ENCODE data around the gene RALGAPA2.

Gene RALGAPA2

GRCh38 chr20:20690676-20691476 lies 21.6 kb downstream of the RALGAPA2 start:
- no peak overlapping the region for H3K4me3 Mint-ChIP-seq
- H3K27ac Mint-ChIP-seq (ENCODE audit: low read depth): no peak overlapping the region
- DNase-seq (ENCODE audit: low spot score in 2 of 2) (no peak), ATAC-seq (replicated peaks; ENCODE audit: extremely low read depth, poor library complexity, severe bottlenecking) (no peak)
- no peaks in the 10 kb centered on the region for H3K27me3 Mint-ChIP-seq
- no peaks in the 10 kb centered on the region for H3K9me3 Mint-ChIP-seq
- no peaks in the 10 kb centered on the region for H3K36me3 Mint-ChIP-seq (ENCODE audit: insufficient read depth)
- H3K4me1 Mint-ChIP-seq: peaks cover 24% of the 10 kb centered on the region

GRCh38 chr20:20687319-20687718 lies 25.1 kb downstream of the RALGAPA2 start:
- Mint-ChIP-seq H3K27me3 (no peaks in the 10 kb centered on the region), H3K9me3 (no peaks in the 10 kb centered on the region), H3K4me3 (no peak overlapping the region), H3K36me3 (ENCODE audit: insufficient read depth) (peaks cover 2% of the 10 kb centered on the region), H3K27ac (ENCODE audit: low read depth) (no peak overlapping the region), H3K4me1 (peaks cover 54% of the 10 kb centered on the region)
- ATAC-seq (replicated peaks; ENCODE audit: extremely low read depth, poor library complexity, severe bottlenecking) (no peak), DNase-seq (ENCODE audit: low spot score in 2 of 2) (no peak)

- no peak for ATAC-seq (replicated peaks; ENCODE audit: extremely low read depth, poor library complexity, severe bottlenecking)
- Mint-ChIP-seq H3K27ac (ENCODE audit: low read depth) (no peak overlapping the region), H3K27me3 (no peaks in the 10 kb centered on the region), H3K36me3 (ENCODE audit: insufficient read depth) (peaks cover 2% of the 10 kb centered on the region), H3K4me3 (no peak overlapping the region), H3K9me3 (no peaks in the 10 kb centered on the region), H3K4me1 (peaks cover 57% of the 10 kb centered on the region)
- no peak for DNase-seq (ENCODE audit: low spot score in 2 of 2)
Measured at GRCh38 chr20:20685635-20686034, 26.8 kb downstream of the RALGAPA2 start.

GRCh38 chr20:20683481-20684321 lies 28.7 kb downstream of the RALGAPA2 start:
- no peaks in the 10 kb centered on the region for H3K9me3 Mint-ChIP-seq
- H3K27me3 Mint-ChIP-seq: no peaks in the 10 kb centered on the region
- ATAC-seq (replicated peaks; ENCODE audit: extremely low read depth, poor library complexity, severe bottlenecking): no peak
- H3K36me3 Mint-ChIP-seq (ENCODE audit: insufficient read depth): peaks cover 2% of the 10 kb centered on the region
- DNase-seq (ENCODE audit: low spot score in 2 of 2): no peak
- H3K4me3 Mint-ChIP-seq: no peak overlapping the region
- H3K4me1 Mint-ChIP-seq: peaks cover 68% of the 10 kb centered on the region
- H3K27ac Mint-ChIP-seq (ENCODE audit: low read depth): peak overlapping the region; percentile 35

GRCh38 chr20:20683020-20683419 lies 29.4 kb downstream of the RALGAPA2 start:
- H3K4me3 Mint-ChIP-seq: no peak overlapping the region
- H3K4me1 Mint-ChIP-seq: peaks cover 64% of the 10 kb centered on the region
- no peak for ATAC-seq (replicated peaks; ENCODE audit: extremely low read depth, poor library complexity, severe bottlenecking)
- no peaks in the 10 kb centered on the region for H3K27me3 Mint-ChIP-seq
- peaks cover 3% of the 10 kb centered on the region for H3K36me3 Mint-ChIP-seq (ENCODE audit: insufficient read depth)
- no peaks in the 10 kb centered on the region for H3K9me3 Mint-ChIP-seq
- no peak for DNase-seq (ENCODE audit: low spot score in 2 of 2)
- H3K27ac Mint-ChIP-seq (ENCODE audit: low read depth): peak overlapping the region; percentile 35

GRCh38 chr20:20680991-20681508 lies 31.4 kb downstream of the RALGAPA2 start:
- Mint-ChIP-seq H3K36me3 (ENCODE audit: insufficient read depth) (peaks cover 4% of the 10 kb centered on the region), H3K9me3 (no peaks in the 10 kb centered on the region), H3K27me3 (no peaks in the 10 kb centered on the region), H3K4me3 (no peak overlapping the region), H3K4me1 (peaks cover 58% of the 10 kb centered on the region), H3K27ac (ENCODE audit: low read depth) (no peak overlapping the region)
- DNase-seq (ENCODE audit: low spot score in 2 of 2): no peak
- peak; percentile 36 for ATAC-seq (replicated peaks; ENCODE audit: extremely low read depth, poor library complexity, severe bottlenecking)

GRCh38 chr20:20679316-20679715 lies 33.1 kb downstream of the RALGAPA2 start:
- peaks cover 4% of the 10 kb centered on the region for H3K36me3 Mint-ChIP-seq (ENCODE audit: insufficient read depth)

GRCh38 chr20:20677186-20677585 lies 35.3 kb downstream of the RALGAPA2 start:
- no peaks in the 10 kb centered on the region for H3K27me3 Mint-ChIP-seq
- no peak for DNase-seq (ENCODE audit: low spot score in 2 of 2)
- peaks cover 2% of the 10 kb centered on the region for H3K36me3 Mint-ChIP-seq (ENCODE audit: insufficient read depth)
- ATAC-seq (replicated peaks; ENCODE audit: extremely low read depth, poor library complexity, severe bottlenecking): no peak
- H3K4me1 Mint-ChIP-seq: peaks cover 33% of the 10 kb centered on the region
- no peak overlapping the region for H3K27ac Mint-ChIP-seq (ENCODE audit: low read depth)
- no peak overlapping the region for H3K4me3 Mint-ChIP-seq
- H3K9me3 Mint-ChIP-seq: no peaks in the 10 kb centered on the region

More at GRCh38 chr20:20679316-20679715, 33.1 kb downstream of the RALGAPA2 start:
- peaks cover 54% of the 10 kb centered on the region for H3K4me1 Mint-ChIP-seq
- no peak overlapping the region for H3K4me3 Mint-ChIP-seq
- H3K27me3 Mint-ChIP-seq: no peaks in the 10 kb centered on the region
- no peaks in the 10 kb centered on the region for H3K9me3 Mint-ChIP-seq
- DNase-seq (ENCODE audit: low spot score in 2 of 2): no peak
- no peak overlapping the region for H3K27ac Mint-ChIP-seq (ENCODE audit: low read depth)
- no peak for ATAC-seq (replicated peaks; ENCODE audit: extremely low read depth, poor library complexity, severe bottlenecking)

GRCh38 chr20:20668639-20669038 lies 43.8 kb downstream of the RALGAPA2 start:
- H3K27ac Mint-ChIP-seq (ENCODE audit: low read depth): no peak overlapping the region
- peaks cover 20% of the 10 kb centered on the region for H3K4me1 Mint-ChIP-seq
- peaks cover 2% of the 10 kb centered on the region for H3K36me3 Mint-ChIP-seq (ENCODE audit: insufficient read depth)
- no peak for ATAC-seq (replicated peaks; ENCODE audit: extremely low read depth, poor library complexity, severe bottlenecking)
- DNase-seq (ENCODE audit: low spot score in 2 of 2): no peak
- no peak overlapping the region for H3K4me3 Mint-ChIP-seq
- no peaks in the 10 kb centered on the region for H3K9me3 Mint-ChIP-seq
- H3K27me3 Mint-ChIP-seq: no peaks in the 10 kb centered on the region

GRCh38 chr20:20666359-20666758 lies 46.1 kb downstream of the RALGAPA2 start:
- Mint-ChIP-seq H3K27ac (ENCODE audit: low read depth) (peak overlapping the region; percentile 38), H3K4me3 (no peak overlapping the region), H3K36me3 (ENCODE audit: insufficient read depth) (peaks cover 2% of the 10 kb centered on the region)

GRCh38 chr20:20665606-20666332 lies 46.7 kb downstream of the RALGAPA2 start:
- H3K27ac Mint-ChIP-seq (ENCODE audit: low read depth): peak overlapping the region; percentile 38
- H3K9me3 Mint-ChIP-seq: no peaks in the 10 kb centered on the region
- DNase-seq (ENCODE audit: low spot score in 2 of 2) (no peak), ATAC-seq (replicated peaks; ENCODE audit: extremely low read depth, poor library complexity, severe bottlenecking) (no peak)
- H3K4me3 Mint-ChIP-seq: no peak overlapping the region
- no peaks in the 10 kb centered on the region for H3K27me3 Mint-ChIP-seq
- peaks cover 26% of the 10 kb centered on the region for H3K4me1 Mint-ChIP-seq
- peaks cover 2% of the 10 kb centered on the region for H3K36me3 Mint-ChIP-seq (ENCODE audit: insufficient read depth)

More at GRCh38 chr20:20666359-20666758, 46.1 kb downstream of the RALGAPA2 start:
- no peak for DNase-seq (ENCODE audit: low spot score in 2 of 2)
- Mint-ChIP-seq H3K4me1 (peaks cover 26% of the 10 kb centered on the region), H3K9me3 (no peaks in the 10 kb centered on the region), H3K27me3 (no peaks in the 10 kb centered on the region)
- ATAC-seq (replicated peaks; ENCODE audit: extremely low read depth, poor library complexity, severe bottlenecking): no peak

Data from central memory CD8-positive, alpha-beta T cell (primary cell).